Measurements from ENCODE around the gene FNIP2.

GRCh38 chr4:158785718-158786117, 16.9 kb downstream of the FNIP2 start:
- no peak for TF ChIP-seq CTCF (conservative IDR thresholded peaks at IDR 0.05 in 1 of 2, IDR thresholded peaks at IDR 0.05 in 1 of 2; ENCODE audit: low read depth in 1 of 2, low read length in 2 of 2)
- no peak for TF ChIP-seq EZH2 (IDR thresholded peaks at IDR 0.05; ENCODE audit: low read length, missing control alignments)
